NCI-H2107 treated with DMSO at 0.1 percent for 48 hours (cell line): ENCODE measurements around the gene CLSTN1.
"Not testable (repeated sequence)": the region's sequence is repeated elsewhere in the genome, so short reads cannot be mapped to it uniquely, and the experiment has no call there.

ENCODE experiments used
- DNase-seq: peaks from one replicate; lab custom pipeline; 2025; ENCODE audit not compliant: unreplicated experiment; lab: John Stamatoyannopoulos, UW

CLSTN1 gene

DNA sequence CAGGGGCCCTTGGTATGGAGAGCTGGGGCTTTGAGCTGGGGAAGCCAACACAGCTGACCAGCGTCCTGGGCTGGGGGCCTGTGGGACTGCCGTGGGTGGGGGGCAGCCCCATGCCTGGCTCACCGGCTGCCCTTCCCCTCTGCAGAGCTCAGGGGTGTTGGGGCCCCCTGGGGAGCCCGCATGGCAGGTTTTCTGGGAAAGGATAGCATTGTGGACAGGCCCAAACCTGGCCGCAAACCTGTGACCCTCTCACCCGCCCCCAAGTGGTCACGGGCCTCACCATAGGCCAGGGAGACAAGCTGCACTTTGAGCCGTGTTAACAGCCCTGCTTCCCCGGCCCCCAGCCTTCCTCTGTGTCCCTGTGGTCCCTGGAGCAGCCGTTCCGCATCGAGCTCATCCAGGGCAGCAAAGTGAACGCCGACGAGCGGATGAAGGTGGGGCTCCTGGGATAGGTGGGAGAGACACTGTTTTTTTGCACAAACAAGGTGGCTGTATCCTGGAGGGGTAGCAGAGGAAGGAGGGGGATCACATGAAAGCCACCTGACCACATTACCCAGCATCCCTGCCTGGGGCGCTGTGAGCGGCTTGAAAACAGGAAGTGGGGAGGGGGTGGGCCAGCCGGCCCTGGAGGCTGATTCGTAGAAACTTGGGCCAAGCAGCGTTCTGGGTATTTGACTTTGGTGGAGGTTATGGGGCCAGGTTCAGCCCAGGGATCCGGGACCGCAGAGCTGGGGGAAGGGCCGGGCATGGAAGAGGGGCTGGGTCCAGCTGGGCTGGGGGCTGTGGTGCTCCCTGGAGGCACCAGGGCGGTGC lies 106.4 kb downstream of the CLSTN1 start:
- DNase-seq: no peak

GRCh38 chr1:9716404-9717192 lies 107.2 kb downstream of the CLSTN1 start:
- DNase-seq: no peak

GRCh38 chr1:9715536-9716226 lies 108.1 kb downstream of the CLSTN1 start:
- no peak for DNase-seq

GRCh38 chr1:9714257-9714718 lies 109.5 kb downstream of the CLSTN1 start:
- no peak for DNase-seq

DNA sequence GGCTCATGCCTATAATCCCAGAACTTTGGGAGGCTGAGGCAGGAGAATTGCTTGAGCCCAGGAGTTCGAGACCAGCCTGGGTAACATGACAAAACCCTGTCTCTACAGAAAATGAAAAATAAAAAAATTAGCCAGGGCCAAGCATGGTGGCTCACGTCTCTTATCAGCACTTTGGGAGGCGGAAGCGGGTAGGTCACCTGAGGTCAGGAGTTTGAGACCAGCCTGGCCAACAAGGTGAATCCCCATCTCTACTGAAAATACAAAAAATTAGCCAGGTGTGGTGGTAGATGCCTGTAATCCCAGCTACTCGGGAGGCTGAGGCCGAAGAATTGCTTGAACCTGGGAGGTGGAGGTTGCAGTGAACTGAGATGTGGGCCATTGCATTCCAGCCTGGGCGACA lies 111.0 kb downstream of the CLSTN1 start:
- DNase-seq: not testable (repeated sequence)

- DNase-seq: no peak
Observed at GRCh38 chr1:9711466-9712020, 112.2 kb downstream of the CLSTN1 start.

DNA sequence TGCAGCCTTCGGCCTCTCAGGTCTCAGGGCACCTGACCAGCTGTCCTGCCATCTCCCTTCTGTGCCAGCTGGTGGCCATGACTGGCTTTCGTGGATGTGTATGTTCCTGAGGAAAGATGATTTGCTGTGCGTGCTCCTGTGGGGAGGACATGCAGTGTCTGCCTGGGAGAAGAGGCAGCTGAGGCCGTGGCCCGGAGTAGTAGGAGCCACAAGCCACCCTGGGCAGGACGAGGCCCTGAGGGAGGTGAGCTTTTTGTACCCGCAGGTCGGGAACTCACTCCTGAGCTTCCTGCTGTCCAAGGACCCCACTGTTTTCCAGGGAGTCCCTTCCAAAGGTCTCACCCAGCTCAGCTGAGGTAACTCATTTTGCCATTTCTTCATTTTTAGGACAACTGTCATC lies 113.7 kb downstream of the CLSTN1 start:
- DNase-seq: no peak

- DNase-seq: no peak
Observed at GRCh38 chr1:9706178-9706577, 117.6 kb downstream of the CLSTN1 start.

DNA sequence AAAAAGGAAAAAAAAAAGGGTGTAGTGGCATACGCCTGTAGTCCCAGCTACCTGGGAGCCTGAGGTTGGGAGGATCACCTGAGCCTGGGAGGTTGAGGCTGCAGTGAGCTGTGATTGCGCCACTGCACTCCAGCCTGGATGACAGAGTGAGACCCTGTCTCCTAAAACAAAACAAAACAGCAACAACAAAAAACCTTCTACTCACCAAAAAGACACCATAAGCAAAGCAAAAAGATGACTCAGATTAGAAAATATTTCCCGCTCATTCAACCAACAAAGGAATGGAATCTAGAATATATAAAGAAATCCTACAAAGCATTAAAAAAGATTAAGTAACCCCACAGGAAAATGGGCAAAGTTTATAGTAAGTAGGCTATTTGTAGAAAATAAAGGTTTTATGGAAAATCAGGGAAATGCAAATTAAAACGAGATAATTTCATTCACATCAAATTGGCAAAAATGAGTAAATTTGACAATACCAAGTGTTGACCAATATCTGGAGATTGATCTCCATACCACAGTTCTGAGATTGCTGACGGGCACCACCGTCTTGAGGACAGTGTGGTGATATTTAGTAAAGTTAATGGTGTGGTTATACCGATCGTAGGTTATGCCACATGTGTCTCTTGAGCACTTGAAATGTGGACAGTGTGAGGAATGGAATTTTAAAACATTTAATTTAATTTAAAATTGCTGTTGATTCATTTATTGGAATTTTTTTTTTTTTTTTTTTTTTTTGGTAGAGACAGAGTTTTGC lies 118.2 kb downstream of the CLSTN1 start:
- DNase-seq: no peak

DNA sequence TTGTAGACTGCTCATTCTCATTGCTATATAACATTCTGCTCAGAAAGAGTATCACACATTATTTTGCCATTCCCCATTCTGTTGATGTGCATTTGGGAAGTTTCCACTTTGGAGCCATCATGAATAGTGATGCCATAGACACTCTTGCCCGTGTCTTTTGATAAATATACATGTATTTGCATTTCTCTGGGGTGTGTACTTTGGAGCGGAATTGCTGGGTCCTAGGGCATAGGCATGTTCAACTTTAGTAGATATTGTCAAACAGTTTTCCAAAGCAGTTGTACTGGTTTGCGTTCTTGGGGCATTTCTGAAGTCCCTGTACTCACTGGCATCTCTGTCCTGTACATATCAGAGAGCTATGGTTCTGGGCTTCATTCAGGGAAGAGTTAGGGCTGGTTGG lies 120.1 kb downstream of the CLSTN1 start:
- DNase-seq: no peak

- DNase-seq: no peak
Observed at GRCh38 chr1:9703165-9703509, 120.6 kb downstream of the CLSTN1 start.

GRCh38 chr1:9701665-9702064 lies 122.1 kb downstream of the CLSTN1 start:
- no peak for DNase-seq

DNA sequence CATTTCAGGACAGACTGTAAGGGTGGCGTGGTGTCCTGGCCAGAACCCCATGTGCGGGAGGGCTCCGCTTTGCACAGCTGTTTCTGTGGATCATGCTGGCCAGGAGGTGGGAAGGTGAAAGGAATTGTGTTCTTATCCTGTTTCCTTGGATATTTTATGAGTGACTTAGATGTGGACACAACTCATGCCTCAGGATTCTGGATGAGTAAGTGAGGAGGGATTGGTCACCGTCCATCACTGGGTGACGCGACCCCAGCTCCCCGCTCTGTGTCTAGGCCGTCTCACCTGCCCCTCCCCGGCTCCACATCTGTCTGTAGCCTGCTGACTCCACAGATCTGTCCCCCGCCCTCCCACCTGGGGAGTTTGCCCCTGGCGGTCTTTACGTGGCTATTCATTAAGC lies 123.4 kb downstream of the CLSTN1 start:
- DNase-seq: no peak

DNA sequence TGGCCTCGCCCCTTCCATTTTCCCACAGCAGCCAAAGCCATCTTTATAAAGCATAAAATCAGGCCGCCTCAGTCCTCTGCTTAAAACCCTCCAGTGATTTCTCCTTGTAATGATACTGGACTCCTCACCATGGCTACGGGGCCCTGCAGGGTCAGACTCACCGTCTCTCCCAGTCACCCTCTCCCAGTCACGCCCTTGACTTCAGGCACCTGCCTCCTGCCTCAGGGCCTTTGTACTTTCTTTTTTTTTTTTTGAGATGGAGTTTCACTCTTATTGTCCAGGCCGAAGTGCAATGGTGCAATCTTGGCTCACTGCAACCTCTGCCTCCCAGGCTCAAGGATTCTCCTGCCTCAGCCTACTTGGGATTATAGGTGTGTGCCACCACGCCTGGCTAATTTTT lies 124.4 kb downstream of the CLSTN1 start:
- no peak for DNase-seq

GRCh38 chr1:9696793-9697192 lies 127.0 kb downstream of the CLSTN1 start:
- no peak for DNase-seq

DNA sequence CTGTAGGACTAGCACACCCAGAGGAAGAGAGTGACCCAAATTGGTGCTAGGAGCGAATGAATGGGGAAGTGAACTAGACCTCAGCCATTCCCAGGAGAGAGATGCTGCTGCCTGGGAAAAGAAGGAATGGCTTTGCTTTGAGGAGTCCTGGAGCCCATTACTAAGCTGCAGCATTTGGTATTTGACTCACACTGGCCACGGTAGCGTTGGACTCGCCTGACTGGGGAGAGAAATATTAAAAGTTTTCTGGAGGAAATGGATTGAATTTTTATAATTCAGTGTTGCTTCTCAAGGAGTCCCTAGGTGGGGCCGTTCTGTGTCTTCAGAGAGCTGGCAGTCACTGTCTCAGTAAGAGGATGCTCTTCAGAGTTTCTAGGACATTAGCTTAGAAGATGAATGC lies 132.1 kb downstream of the CLSTN1 start:
- no peak for DNase-seq

- no peak for DNase-seq
Observed at GRCh38 chr1:9691108-9691445, 132.7 kb downstream of the CLSTN1 start.

- DNase-seq: no peak
Observed at GRCh38 chr1:9690440-9691107, 133.2 kb downstream of the CLSTN1 start.

GRCh38 chr1:9689971-9690381 lies 133.8 kb downstream of the CLSTN1 start:
- DNase-seq: no peak

- DNase-seq: no peak
Observed at GRCh38 chr1:9689011-9689706, 134.6 kb downstream of the CLSTN1 start.
